ENCODE results near the gene MRTFB. TPM values are rescaled to one million over a fixed set of nuclear protein-coding genes. Genes with fewer than 3 reads are reported as not detected.

MRTFB gene
- total and polyA plus RNA-seq, 4 donors, result 6.2 to 108 (median 34.3) TPM

- H3K27ac ChIP-seq (ENCODE audit: low read depth in 1 of 2, low read length in 2 of 2), result no peak overlapping the region
- ATAC-seq (ENCODE audit: low FRiP score) (no peak), DNase-seq (no peak)
- H3K9me3 ChIP-seq (ENCODE audit: control insufficient read depth, low read length), result no peaks in the 10 kb centered on the region
- no peaks in the 10 kb centered on the region for H3K27me3 ChIP-seq (ENCODE audit: control insufficient read depth in 1 of 2, insufficient read depth in 2 of 2, low read length in 1 of 2)
- H3K4me3 ChIP-seq (ENCODE audit: low read length in 2 of 2), result no peak overlapping the region
- intact Hi-C loops (cut with DNase I), result no loop called here
- H3K4me1 ChIP-seq (ENCODE audit: control insufficient read depth in 1 of 2, insufficient read depth in 2 of 2, low read length in 2 of 2), result peaks cover 0 to 9% of the 10 kb centered on the region in 2 donors
- H3K36me3 ChIP-seq (ENCODE audit: control insufficient read depth in 1 of 2, insufficient read depth in 2 of 2, low read length in 1 of 2), result no peaks in the 10 kb centered on the region
Measured at GRCh38 chr16:14104066-14104465, 32.9 kb downstream of the MRTFB start.

DNA sequence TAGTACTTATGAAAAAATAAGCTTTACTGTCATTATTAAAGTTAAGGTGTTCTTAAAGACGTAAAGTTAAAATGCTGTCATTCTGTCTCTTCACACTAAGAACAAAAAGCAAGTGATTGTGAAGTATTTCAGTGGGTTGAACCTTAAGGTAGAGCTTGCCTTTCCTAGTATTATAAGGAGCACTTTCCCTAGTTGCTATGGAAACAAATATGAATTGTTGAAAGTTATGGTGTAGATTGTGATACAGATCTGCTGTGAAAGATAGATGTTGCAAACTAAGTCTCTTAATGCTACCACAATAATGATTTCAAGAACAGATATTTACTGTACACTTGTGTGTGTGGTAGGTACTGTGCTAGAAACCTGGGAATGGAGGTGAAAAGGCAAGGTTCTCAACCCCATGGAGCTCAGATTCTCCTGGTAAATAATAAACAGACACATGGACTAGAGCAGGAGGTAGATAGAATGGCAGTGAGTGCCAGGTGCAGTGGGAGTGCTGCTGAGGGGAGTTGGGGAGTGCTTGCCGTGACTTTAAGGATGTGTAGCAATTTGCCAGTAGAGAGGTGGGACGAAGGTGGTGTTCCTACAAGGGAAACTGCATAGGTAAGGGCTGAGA is 34.7 kb downstream of the MRTFB start:
- Histone ChIP-seq H3K4me1 (ENCODE audit: control insufficient read depth in 1 of 2, insufficient read depth in 2 of 2, low read length in 2 of 2) (peaks cover 0 to 9% of the 10 kb centered on the region in 2 donors), H3K4me3 (ENCODE audit: low read length in 2 of 2) (no peak overlapping the region), H3K27ac (ENCODE audit: low read depth in 1 of 2, low read length in 2 of 2) (no peak overlapping the region), H3K9me3 (ENCODE audit: control insufficient read depth, low read length) (no peaks in the 10 kb centered on the region), H3K36me3 (ENCODE audit: control insufficient read depth in 1 of 2, insufficient read depth in 2 of 2, low read length in 1 of 2) (no peaks in the 10 kb centered on the region), H3K27me3 (ENCODE audit: control insufficient read depth in 1 of 2, insufficient read depth in 2 of 2, low read length in 1 of 2) (no peaks in the 10 kb centered on the region)
- DNase-seq (no peak), ATAC-seq (ENCODE audit: low FRiP score) (no peak)
- 95 to 97% methylated on average over 3 of the region's 3 CpGs for WGBS, 2 donors
- intact Hi-C loops (cut with DNase I), result no loop called here

DNA sequence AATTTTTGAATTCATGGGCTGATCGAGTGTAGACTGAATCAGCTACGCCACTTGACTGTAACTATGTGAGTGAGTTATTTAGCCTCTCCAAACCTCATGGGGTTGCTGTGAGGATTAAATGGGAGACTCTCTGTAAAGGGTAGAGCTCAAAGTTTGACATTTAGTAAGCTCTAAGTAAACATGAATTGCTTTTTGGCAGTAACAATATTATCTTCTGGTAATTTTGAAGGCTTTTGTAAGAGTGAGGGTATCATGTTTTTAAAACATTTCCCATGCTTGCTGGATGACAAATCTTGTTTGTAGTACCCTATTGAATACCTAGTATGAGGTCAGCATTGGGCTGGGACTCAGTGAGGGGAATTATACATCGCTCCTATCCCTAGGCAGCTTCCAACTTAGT is 35.3 kb downstream of the MRTFB start:
- no peak for DNase-seq
- intact Hi-C loops (cut with DNase I), result no loop called here
- H3K27ac ChIP-seq (ENCODE audit: low read depth in 1 of 2, low read length in 2 of 2), result no peak overlapping the region
- H3K4me3 ChIP-seq (ENCODE audit: low read length in 2 of 2), result no peak overlapping the region
- ATAC-seq (ENCODE audit: low FRiP score), result no peak
- H3K27me3 ChIP-seq (ENCODE audit: control insufficient read depth in 1 of 2, insufficient read depth in 2 of 2, low read length in 1 of 2), result no peaks in the 10 kb centered on the region
- peaks cover 0 to 9% of the 10 kb centered on the region in 2 donors for H3K4me1 ChIP-seq (ENCODE audit: control insufficient read depth in 1 of 2, insufficient read depth in 2 of 2, low read length in 2 of 2)
- H3K36me3 ChIP-seq (ENCODE audit: control insufficient read depth in 1 of 2, insufficient read depth in 2 of 2, low read length in 1 of 2), result no peaks in the 10 kb centered on the region
- no peaks in the 10 kb centered on the region for H3K9me3 ChIP-seq (ENCODE audit: control insufficient read depth, low read length)
- 88% methylated on average over 3 of the region's 3 CpGs for WGBS, 2 donors

DNA sequence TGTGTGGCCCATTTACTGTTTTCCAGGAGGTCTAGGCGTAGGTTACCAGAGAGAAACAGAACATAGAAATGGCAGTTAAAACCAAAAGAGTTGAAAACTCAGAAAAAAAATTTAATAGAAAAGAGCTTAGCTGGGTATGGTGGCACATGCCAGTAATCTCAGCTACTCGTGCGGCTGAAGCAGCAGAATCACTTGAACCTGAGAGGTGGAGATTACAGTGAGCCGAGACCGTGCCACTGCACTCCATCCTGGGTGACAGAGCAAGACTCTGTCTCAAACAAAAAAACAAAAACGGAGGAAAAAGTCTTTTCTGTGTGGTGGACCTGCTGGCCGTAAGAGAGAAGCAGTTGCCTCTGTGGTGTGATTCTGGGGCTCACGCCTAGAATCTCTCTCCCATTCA is 35.8 kb downstream of the MRTFB start:
- intact Hi-C loops (cut with DNase I), result no loop called here

DNA sequence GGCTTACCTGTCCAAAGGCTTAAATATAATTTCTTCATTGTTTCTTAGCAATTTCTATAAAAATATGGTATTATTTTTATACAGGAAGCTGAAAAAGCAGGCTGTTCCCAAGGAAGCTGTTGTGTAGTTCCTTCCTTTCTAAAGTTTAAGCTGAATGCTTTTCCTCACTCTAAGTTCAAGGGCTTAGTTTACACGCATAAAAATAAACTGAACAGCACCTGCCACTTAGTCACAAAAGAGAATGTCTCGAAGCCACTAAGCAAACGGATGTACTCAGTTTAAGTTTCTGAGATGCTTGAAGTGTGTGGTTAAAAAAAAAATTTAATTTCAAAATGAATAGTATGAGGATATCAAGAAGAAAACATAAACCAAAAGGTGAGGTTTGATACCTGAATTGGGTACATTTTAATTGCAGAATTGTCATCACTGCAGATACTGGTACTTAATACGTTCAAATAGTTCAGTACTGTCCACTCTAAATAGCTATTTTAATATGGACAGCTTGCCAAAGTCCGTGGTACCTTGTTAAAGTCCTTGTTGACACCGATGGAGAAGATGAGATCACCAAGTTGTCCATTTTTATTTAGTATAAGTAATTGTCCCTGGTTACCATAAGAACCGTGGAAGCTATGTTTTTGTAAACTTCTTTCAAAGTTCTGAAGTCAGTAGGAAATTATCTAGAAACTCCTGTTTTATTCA is 38.1 kb downstream of the MRTFB start:
- WGBS, 2 donors, result 88 to 90% methylated on average over 7 of the region's 7 CpGs
- Histone ChIP-seq H3K9me3 (ENCODE audit: control insufficient read depth, low read length) (no peaks in the 10 kb centered on the region), H3K36me3 (ENCODE audit: control insufficient read depth in 1 of 2, insufficient read depth in 2 of 2, low read length in 1 of 2) (no peaks in the 10 kb centered on the region), H3K4me1 (ENCODE audit: control insufficient read depth in 1 of 2, insufficient read depth in 2 of 2, low read length in 2 of 2) (peaks cover 0 to under 1% of the 10 kb centered on the region in 2 donors), H3K27me3 (ENCODE audit: control insufficient read depth in 1 of 2, insufficient read depth in 2 of 2, low read length in 1 of 2) (no peaks in the 10 kb centered on the region), H3K4me3 (ENCODE audit: low read length in 2 of 2) (no peak overlapping the region), H3K27ac (ENCODE audit: low read depth in 1 of 2, low read length in 2 of 2) (no peak overlapping the region)
- ATAC-seq (ENCODE audit: low FRiP score), result no peak
- no peak for DNase-seq
- intact Hi-C loops (cut with DNase I), result no loop called here

More for the DNA sequence above, 35.8 kb downstream of the MRTFB start:
- no peak overlapping the region for H3K4me3 ChIP-seq (ENCODE audit: low read length in 2 of 2)
- 92 to 94% methylated on average over 8 of the region's 8 CpGs for WGBS, 2 donors
- no peaks in the 10 kb centered on the region for H3K36me3 ChIP-seq (ENCODE audit: control insufficient read depth in 1 of 2, insufficient read depth in 2 of 2, low read length in 1 of 2)
- H3K4me1 ChIP-seq (ENCODE audit: control insufficient read depth in 1 of 2, insufficient read depth in 2 of 2, low read length in 2 of 2), result peaks cover 0 to 9% of the 10 kb centered on the region in 2 donors
- DNase-seq, result no peak
- H3K27ac ChIP-seq (ENCODE audit: low read depth in 1 of 2, low read length in 2 of 2), result no peak overlapping the region
- no peaks in the 10 kb centered on the region for H3K9me3 ChIP-seq (ENCODE audit: control insufficient read depth, low read length)
- no peak for ATAC-seq (ENCODE audit: low FRiP score)
- H3K27me3 ChIP-seq (ENCODE audit: control insufficient read depth in 1 of 2, insufficient read depth in 2 of 2, low read length in 1 of 2), result no peaks in the 10 kb centered on the region

DNA sequence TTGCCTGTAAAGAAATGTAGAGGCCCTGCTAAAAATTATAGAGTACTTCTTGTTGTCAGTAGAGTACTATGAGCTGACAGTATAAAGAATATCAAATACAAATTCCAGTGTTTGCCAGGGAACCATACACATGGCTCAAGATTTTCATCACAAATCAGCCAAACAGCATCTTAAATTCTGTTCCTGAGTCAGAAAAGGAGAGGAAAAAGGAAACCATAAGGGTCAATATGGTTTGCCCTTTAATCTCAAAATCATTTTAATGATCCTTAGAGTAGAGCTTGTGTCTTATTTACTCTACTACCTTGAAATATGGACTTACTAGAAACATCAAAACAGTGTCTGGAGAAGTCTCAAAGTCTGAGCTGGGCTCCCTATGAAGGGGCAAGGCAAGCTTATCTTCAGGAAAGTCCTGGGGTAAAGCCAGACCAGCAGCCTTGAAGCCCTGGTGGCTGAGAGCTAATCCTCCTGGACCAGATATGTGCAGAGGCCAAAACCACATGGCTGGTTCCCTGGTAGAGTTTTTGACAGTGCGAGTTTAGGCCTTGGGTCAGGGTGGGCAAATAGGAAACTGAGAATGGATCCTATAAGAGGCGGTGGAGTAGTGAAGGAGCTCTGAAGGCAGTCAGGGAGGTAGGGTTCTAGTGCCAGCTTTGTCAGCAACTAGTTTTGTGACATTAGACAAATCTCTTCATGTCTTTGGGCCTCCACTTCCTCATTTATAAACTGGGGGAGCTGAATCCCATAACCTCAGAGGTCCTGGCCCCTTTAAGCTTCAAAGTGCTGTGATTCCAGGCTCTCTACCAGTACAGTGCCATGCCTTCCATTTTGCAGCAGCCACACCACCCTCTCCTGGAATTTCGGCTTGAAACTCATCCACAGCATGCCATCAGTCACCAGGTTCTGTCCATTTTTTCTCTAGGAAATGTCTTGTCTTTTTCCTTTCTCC is 38.9 kb downstream of the MRTFB start:
- Histone ChIP-seq H3K27me3 (ENCODE audit: control insufficient read depth in 1 of 2, insufficient read depth in 2 of 2, low read length in 1 of 2) (no peaks in the 10 kb centered on the region), H3K27ac (ENCODE audit: low read depth in 1 of 2, low read length in 2 of 2) (no peak overlapping the region), H3K4me1 (ENCODE audit: control insufficient read depth in 1 of 2, insufficient read depth in 2 of 2, low read length in 2 of 2) (no peaks in the 10 kb centered on the region), H3K4me3 (ENCODE audit: low read length in 2 of 2) (no peak overlapping the region), H3K9me3 (ENCODE audit: control insufficient read depth, low read length) (no peaks in the 10 kb centered on the region), H3K36me3 (ENCODE audit: control insufficient read depth in 1 of 2, insufficient read depth in 2 of 2, low read length in 1 of 2) (no peaks in the 10 kb centered on the region)
- no peak for DNase-seq
- ATAC-seq (ENCODE audit: low FRiP score), result no peak
- intact Hi-C loops (cut with DNase I), result no loop called here
- WGBS, 2 donors, result 83 to 89% methylated on average over 3 of the region's 3 CpGs

DNA sequence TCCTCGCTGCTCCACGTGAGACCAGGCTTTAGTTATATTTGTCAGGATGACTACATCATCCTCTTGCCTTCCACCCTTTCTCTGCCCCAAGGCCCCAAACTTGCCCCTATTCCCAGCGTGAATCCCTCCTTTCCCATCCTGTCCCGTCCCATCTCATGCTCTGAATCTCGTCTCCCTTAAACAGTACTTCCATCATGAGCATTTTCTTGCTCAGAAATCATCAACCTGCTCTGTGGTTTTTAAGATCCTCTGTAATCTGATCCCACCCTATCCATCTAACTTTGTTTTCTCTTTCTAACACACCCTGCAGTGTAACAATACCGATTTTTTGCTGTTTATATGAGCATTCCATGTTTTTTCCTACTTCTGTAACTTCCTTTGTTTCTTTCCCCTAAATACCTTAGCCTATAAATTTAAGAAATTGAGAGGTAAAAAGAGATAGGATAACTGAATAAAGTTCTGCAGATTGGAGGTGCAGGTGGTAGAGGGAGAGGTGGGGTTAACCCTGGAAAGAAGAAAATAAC is 39.7 kb downstream of the MRTFB start:
- H3K27me3 ChIP-seq (ENCODE audit: control insufficient read depth in 1 of 2, insufficient read depth in 2 of 2, low read length in 1 of 2), result no peaks in the 10 kb centered on the region
- no peaks in the 10 kb centered on the region for H3K9me3 ChIP-seq (ENCODE audit: control insufficient read depth, low read length)
- DNase-seq (no peak), ATAC-seq (ENCODE audit: low FRiP score) (no peak)
- no peaks in the 10 kb centered on the region for H3K36me3 ChIP-seq (ENCODE audit: control insufficient read depth in 1 of 2, insufficient read depth in 2 of 2, low read length in 1 of 2)
- H3K4me3 ChIP-seq (ENCODE audit: low read length in 2 of 2), result no peak overlapping the region
- intact Hi-C loops (cut with DNase I), result no loop called here
- no peaks in the 10 kb centered on the region for H3K4me1 ChIP-seq (ENCODE audit: control insufficient read depth in 1 of 2, insufficient read depth in 2 of 2, low read length in 2 of 2)
- H3K27ac ChIP-seq (ENCODE audit: low read depth in 1 of 2, low read length in 2 of 2), result no peak overlapping the region
- 72 to 78% methylated on average over 6 of the region's 6 CpGs for WGBS, 2 donors

DNA sequence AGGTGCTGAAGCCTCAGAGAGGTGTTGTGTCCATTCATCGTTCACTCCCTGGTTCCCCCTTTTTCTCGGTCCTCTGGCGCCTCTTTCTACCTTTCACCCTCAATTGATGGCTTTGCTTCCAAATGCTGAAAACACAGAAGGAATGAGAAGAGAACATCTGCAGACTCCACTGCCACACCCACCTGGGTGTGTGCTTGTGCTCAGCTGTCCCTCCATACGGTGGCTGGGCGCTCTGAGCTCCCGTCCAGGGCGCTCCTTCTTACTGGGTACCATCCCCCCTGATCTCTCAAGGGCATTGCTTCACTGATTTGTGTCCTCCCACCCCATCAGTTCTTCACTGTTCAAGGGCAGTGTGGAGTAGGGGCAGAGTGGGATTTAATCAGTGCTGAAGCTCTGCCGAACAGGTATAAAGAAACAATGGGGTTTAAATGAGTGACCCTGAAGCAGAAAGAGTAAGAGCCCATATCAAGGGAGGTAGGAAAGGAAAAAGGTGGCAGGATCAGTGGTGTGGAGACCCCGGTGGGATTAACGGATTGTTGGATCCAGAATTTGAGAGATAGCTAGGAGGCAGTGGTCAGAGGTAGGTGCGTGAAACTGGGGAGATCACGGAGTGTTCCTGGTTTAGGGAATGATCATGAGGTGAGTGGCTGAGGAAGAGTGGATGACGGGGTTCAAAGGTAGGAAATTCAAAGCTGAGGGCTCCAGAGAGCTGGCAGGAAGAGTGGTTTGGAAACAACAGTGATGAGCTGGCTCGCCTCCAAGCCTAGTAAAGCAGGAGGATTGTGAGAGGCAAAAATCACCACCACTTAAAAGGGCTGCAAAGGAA is 40.8 kb downstream of the MRTFB start:
- Histone ChIP-seq H3K36me3 (ENCODE audit: control insufficient read depth in 1 of 2, insufficient read depth in 2 of 2, low read length in 1 of 2) (no peaks in the 10 kb centered on the region), H3K4me1 (ENCODE audit: control insufficient read depth in 1 of 2, insufficient read depth in 2 of 2, low read length in 2 of 2) (no peaks in the 10 kb centered on the region), H3K9me3 (ENCODE audit: control insufficient read depth, low read length) (no peaks in the 10 kb centered on the region), H3K27ac (ENCODE audit: low read depth in 1 of 2, low read length in 2 of 2) (no peak overlapping the region), H3K4me3 (ENCODE audit: low read length in 2 of 2) (no peak overlapping the region), H3K27me3 (ENCODE audit: control insufficient read depth in 1 of 2, insufficient read depth in 2 of 2, low read length in 1 of 2) (no peaks in the 10 kb centered on the region)
- 86 to 88% methylated on average over 14 of the region's 14 CpGs for WGBS, 2 donors
- no peak for ATAC-seq (ENCODE audit: low FRiP score)
- intact Hi-C loops (cut with DNase I), result no loop called here
- DNase-seq, result peak in 1 of 2 donors; percentile 77

All from aorta (tissue), 5 donors.